Measurements from ENCODE around the gene ANKS1B.

The ANKS1B gene

DNA sequence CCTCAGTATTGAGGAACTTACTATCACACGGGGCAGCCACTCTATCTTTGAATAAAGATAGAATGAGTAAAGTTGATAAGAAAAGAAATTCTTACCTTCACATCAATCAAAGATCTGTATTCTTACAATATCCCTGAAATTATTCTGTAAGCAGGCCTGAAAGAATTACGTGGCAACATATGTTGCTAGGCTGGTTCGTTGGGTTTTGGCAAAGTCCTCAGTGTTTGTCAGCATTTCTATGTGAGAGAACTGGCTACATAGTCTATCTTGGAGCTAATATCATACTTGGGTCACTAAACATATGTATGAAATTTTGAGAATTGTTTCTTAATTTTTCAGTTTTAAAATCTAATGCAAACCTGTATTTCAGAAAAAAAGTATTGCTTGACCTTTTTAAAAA lies 749.4 kb downstream of the ANKS1B start:
- Histone ChIP-seq H3K4me2 (no peak overlapping the region), H3K79me2 (ENCODE audit: insufficient read depth, low read depth) (no peaks in the 10 kb centered on the region), H2AFZ (ENCODE audit: low read depth) (no peak overlapping the region), H3K27ac (no peak overlapping the region), H3K4me3 (IDR thresholded peaks at IDR 0.05; ENCODE audit: insufficient read depth, low read depth, low read length) (no peak overlapping the region), H4K20me1 (ENCODE audit: insufficient read depth) (no peaks in the 10 kb centered on the region), H3K9ac (no peak overlapping the region), H3K4me1 (ENCODE audit: low read depth, poor library complexity, severe bottlenecking) (no peaks in the 10 kb centered on the region), H3K36me3 (ENCODE audit: insufficient read depth) (no peaks in the 10 kb centered on the region), H3K27me3 (ENCODE audit: insufficient read depth, low read depth) (no peaks in the 10 kb centered on the region)
- TF ChIP-seq, protein P1, sequence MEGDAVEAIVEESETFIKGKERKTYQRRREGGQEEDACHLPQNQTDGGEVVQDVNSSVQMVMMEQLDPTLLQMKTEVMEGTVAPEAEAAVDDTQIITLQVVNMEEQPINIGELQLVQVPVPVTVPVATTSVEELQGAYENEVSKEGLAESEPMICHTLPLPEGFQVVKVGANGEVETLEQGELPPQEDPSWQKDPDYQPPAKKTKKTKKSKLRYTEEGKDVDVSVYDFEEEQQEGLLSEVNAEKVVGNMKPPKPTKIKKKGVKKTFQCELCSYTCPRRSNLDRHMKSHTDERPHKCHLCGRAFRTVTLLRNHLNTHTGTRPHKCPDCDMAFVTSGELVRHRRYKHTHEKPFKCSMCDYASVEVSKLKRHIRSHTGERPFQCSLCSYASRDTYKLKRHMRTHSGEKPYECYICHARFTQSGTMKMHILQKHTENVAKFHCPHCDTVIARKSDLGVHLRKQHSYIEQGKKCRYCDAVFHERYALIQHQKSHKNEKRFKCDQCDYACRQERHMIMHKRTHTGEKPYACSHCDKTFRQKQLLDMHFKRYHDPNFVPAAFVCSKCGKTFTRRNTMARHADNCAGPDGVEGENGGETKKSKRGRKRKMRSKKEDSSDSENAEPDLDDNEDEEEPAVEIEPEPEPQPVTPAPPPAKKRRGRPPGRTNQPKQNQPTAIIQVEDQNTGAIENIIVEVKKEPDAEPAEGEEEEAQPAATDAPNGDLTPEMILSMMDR (conservative IDR thresholded peaks at IDR 0.05; ENCODE audit: low read depth, low read length), result no peak

DNA sequence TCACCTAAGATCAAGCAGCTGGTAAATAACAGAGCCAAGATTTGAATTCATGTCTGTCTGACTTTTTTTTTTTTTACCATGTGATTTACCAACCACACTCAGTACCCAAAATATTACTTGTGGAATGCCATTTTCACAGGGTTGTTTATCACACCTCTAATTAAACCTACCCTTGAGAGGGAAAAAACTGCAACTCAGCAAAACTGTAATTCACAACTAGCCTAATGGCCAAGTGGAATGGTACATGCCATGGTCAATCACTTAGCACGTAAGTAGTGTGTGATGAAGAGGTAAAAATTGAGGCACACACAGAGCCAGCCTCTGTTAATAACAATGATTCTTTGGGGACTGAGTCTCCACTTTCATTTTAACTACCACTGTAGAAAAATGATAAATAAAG lies 750.0 kb downstream of the ANKS1B start:
- Histone ChIP-seq H3K4me2 (no peak overlapping the region), H3K4me3 (IDR thresholded peaks at IDR 0.05; ENCODE audit: insufficient read depth, low read depth, low read length) (no peak overlapping the region), H3K27me3 (ENCODE audit: insufficient read depth, low read depth) (no peaks in the 10 kb centered on the region), H3K79me2 (ENCODE audit: insufficient read depth, low read depth) (no peaks in the 10 kb centered on the region), H3K36me3 (ENCODE audit: insufficient read depth) (no peaks in the 10 kb centered on the region), H3K4me1 (ENCODE audit: low read depth, poor library complexity, severe bottlenecking) (no peaks in the 10 kb centered on the region), H2AFZ (ENCODE audit: low read depth) (no peak overlapping the region), H4K20me1 (ENCODE audit: insufficient read depth) (no peaks in the 10 kb centered on the region), H3K9ac (no peak overlapping the region), H3K27ac (no peak overlapping the region)
- TF ChIP-seq, protein P1 (conservative IDR thresholded peaks at IDR 0.05; ENCODE audit: low read depth, low read length), result no peak

DNA sequence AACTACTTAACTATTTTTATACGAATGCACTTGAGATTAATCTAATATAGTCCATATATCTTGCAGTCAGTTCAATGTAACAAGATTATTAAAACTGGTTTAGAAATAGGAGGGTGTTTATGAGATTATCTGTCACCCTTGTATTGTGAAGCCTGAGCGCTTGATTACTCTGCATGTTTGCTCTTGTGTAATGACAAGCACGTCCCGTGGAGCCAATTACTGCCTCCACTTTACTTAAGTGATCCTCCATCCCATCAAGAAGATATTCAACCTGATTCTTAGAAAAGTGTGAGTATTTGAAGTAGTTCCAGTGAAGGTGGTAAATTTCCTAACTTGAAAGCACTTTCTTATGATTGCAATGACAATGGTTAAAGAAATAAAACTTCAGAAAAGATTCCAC lies 752.4 kb downstream of the ANKS1B start:
- no peaks in the 10 kb centered on the region for H3K36me3 ChIP-seq (ENCODE audit: insufficient read depth)
- no peaks in the 10 kb centered on the region for H3K79me2 ChIP-seq (ENCODE audit: insufficient read depth, low read depth)
- no peak overlapping the region for H3K9ac ChIP-seq
- H3K27me3 ChIP-seq (ENCODE audit: insufficient read depth, low read depth), result no peaks in the 10 kb centered on the region
- H2AFZ ChIP-seq (ENCODE audit: low read depth), result no peak overlapping the region
- TF ChIP-seq, protein P1 (conservative IDR thresholded peaks at IDR 0.05; ENCODE audit: low read depth, low read length), result no peak
- no peaks in the 10 kb centered on the region for H3K4me1 ChIP-seq (ENCODE audit: low read depth, poor library complexity, severe bottlenecking)
- no peaks in the 10 kb centered on the region for H4K20me1 ChIP-seq (ENCODE audit: insufficient read depth)
- no peak overlapping the region for H3K4me2 ChIP-seq
- H3K4me3 ChIP-seq (IDR thresholded peaks at IDR 0.05; ENCODE audit: insufficient read depth, low read depth, low read length), result no peak overlapping the region
- H3K27ac ChIP-seq, result no peak overlapping the region

DNA sequence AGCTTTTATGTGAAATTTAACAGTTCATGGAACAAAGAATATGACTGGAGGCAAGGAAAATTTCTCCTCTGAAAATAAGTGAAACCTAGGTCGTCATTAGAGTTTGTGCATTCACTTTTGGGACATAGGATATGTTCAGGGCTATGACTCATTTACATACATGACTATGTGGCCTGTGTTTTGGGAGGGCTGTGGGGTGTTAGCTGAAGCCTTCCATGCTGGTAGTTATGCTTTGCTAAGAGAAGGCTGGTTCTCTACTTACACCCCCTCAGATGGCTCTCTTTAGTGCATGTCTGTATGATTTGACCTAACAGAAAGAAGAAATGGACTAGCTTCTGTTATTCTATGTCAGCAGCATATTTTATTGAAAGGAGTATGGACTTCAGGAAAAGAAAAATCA lies 753.7 kb downstream of the ANKS1B start:
- no peaks in the 10 kb centered on the region for H3K79me2 ChIP-seq (ENCODE audit: insufficient read depth, low read depth)
- no peak overlapping the region for H2AFZ ChIP-seq (ENCODE audit: low read depth)
- no peaks in the 10 kb centered on the region for H4K20me1 ChIP-seq (ENCODE audit: insufficient read depth)
- no peaks in the 10 kb centered on the region for H3K27me3 ChIP-seq (ENCODE audit: insufficient read depth, low read depth)
- no peak overlapping the region for H3K9ac ChIP-seq
- TF ChIP-seq, protein P1 (conservative IDR thresholded peaks at IDR 0.05; ENCODE audit: low read depth, low read length), result no peak
- H3K4me1 ChIP-seq (ENCODE audit: low read depth, poor library complexity, severe bottlenecking), result no peaks in the 10 kb centered on the region
- H3K4me2 ChIP-seq, result no peak overlapping the region
- H3K36me3 ChIP-seq (ENCODE audit: insufficient read depth), result no peaks in the 10 kb centered on the region
- H3K4me3 ChIP-seq (IDR thresholded peaks at IDR 0.05; ENCODE audit: insufficient read depth, low read depth, low read length), result no peak overlapping the region
- H3K27ac ChIP-seq, result no peak overlapping the region
